GM12878 (cell line): ENCODE data around the gene SUOX. TPM values are rescaled to one million over a fixed set of nuclear protein-coding genes. Genes with fewer than 3 reads are reported as not detected.

Experiments
- ASH2L ChIP-seq: fragments of 300-600, 200-600 bp; sonication (generic); IDR thresholded peaks from 2 replicates; pipeline ENCODE4 v1.6.1; 2017; ENCODE audit warnings: low read depth, mild to moderate bottlenecking, borderline replicate concordance
- ATF3 ChIP-seq: IDR thresholded peaks from 2 replicates; pipeline ENCODE4 v1.6.1; 2011; ENCODE audit warnings: low read depth, mild to moderate bottlenecking, low read length, moderate library complexity, borderline replicate concordance; ENCODE audit errors: extremely low read depth
- BCL3 ChIP-seq: IDR thresholded peaks from 2 replicates; pipeline ENCODE4 v1.6.1; 2011; ENCODE audit warnings: borderline replicate concordance, low read depth, mild to moderate bottlenecking, moderate library complexity, low read length; ENCODE audit not compliant: insufficient read depth, poor library complexity, severe bottlenecking
- BCLAF1 ChIP-seq: fragments of 450-650 bp; IDR thresholded peaks from 2 replicates; pipeline ENCODE4 v1.6.1; 2017; ENCODE audit warnings: antibody characterized with exemption, mild to moderate bottlenecking, moderate library complexity
- BHLHE40 ChIP-seq, 2 experiments: fragments of 450-650 bp in 1 of 2; IDR thresholded peaks; 2 replicates each; pipeline ENCODE4 v1.6.1; 2011 to 2017; ENCODE audit warnings: low read depth in 2 of 2, borderline replicate concordance in 1 of 2, improper control_type of control experiment in 1 of 2, low read length in 1 of 2, mild to moderate bottlenecking in 1 of 2
- BMI1 ChIP-seq: fragments of 450-650 bp; IDR thresholded peaks from 2 replicates; pipeline ENCODE4 v1.6.1; 2016; ENCODE audit warnings: mild to moderate bottlenecking, moderate library complexity, borderline replicate concordance
- CREB1 ChIP-seq: IDR thresholded peaks from 2 replicates; pipeline ENCODE4 v1.6.1; 2012; ENCODE audit warnings: low read depth, mild to moderate bottlenecking, inconsistent platforms
- CTCF ChIP-seq, 3 experiments: IDR thresholded peaks in 2 of 3; conservative IDR thresholded peaks in 1 of 3; 2 replicates each; pipeline ENCODE4 v1.5.1; 2011; ENCODE audit warnings: low read depth in 3 of 3, low read length in 3 of 3, mild to moderate bottlenecking in 3 of 3, control low read depth in 2 of 3, moderate library complexity in 2 of 3, inconsistent platforms in 1 of 3, mixed read lengths in 1 of 3; ENCODE audit not compliant: control insufficient read depth in 2 of 3, insufficient read depth in 1 of 3; ENCODE audit errors: extremely low read depth in 1 of 3
- EZH2 ChIP-seq: IDR thresholded peaks from 2 replicates; pipeline ENCODE4 v1.6.1; 2012; ENCODE audit warnings: low read depth, mild to moderate bottlenecking, control low read depth, inconsistent platforms, low read length, borderline replicate concordance; ENCODE audit not compliant: control insufficient read depth
- HDGF ChIP-seq: fragments of 450-650 bp; IDR thresholded peaks from 2 replicates; pipeline ENCODE4 v1.6.1; 2016; ENCODE audit warnings: antibody characterized with exemption
- MLLT1 ChIP-seq: fragments of 450-650 bp; IDR thresholded peaks from 2 replicates; pipeline ENCODE4 v1.6.1; 2016; ENCODE audit warnings: mild to moderate bottlenecking
- MTA2 ChIP-seq: fragments of 450-650 bp; IDR thresholded peaks from 2 replicates; pipeline ENCODE4 v1.6.1; 2016; ENCODE audit warnings: low read depth, mild to moderate bottlenecking, moderate library complexity
- RAD51 ChIP-seq: fragments of 450-650 bp; IDR thresholded peaks from 2 replicates; pipeline ENCODE4 v1.6.1; 2016; ENCODE audit warnings: moderate library complexity, mild to moderate bottlenecking, inconsistent platforms
- RELB ChIP-seq: fragments of 450-650 bp; IDR thresholded peaks from 2 replicates; pipeline ENCODE4 v1.6.1; 2017; ENCODE audit warnings: low read depth, mild to moderate bottlenecking, moderate library complexity
- SMARCA5 ChIP-seq: fragments of 450-650 bp; IDR thresholded peaks from 2 replicates; pipeline ENCODE4 v1.6.1; 2017; ENCODE audit warnings: mild to moderate bottlenecking
- TCF12 ChIP-seq: IDR thresholded peaks from 2 replicates; pipeline ENCODE4 v1.6.1; 2011; ENCODE audit warnings: low read depth, mild to moderate bottlenecking, low read length
- ZBED1 ChIP-seq: IDR thresholded peaks from 2 replicates; pipeline ENCODE4 v1.6.1; 2016; ENCODE audit warnings: borderline replicate concordance
- polyA plus RNA-seq, 11 experiments: library from polyadenylated mRNA; depleted of rRNA in 4 of 11; unstranded in 6 of 11; stranded (reverse) in 5 of 11; fragments of >200 nt; fragmentation: Nextera tagmentation in 4 of 11; fragmentation: Illumina TruSeq in 1 of 11; extraction: Ambion mirVana in 4 of 11; extraction: Trizol in 1 of 11; gene quantifications; 1 replicate in 1 of 11; 2 replicates in 10 of 11; pipeline versions ENCODE4 v1.2.1 to v1.2.3, GENCODE V29; 2011 to 2016; ENCODE audit warnings: inconsistent platforms in 2 of 11, missing spikeins in 2 of 11, low read depth in 1 of 11
- total RNA-seq, 4 experiments: library from RNA; depleted of rRNA in 3 of 4; stranded (reverse); fragments of >200 nt in 3 of 4; fragmentation: Illumina TruSeq in 1 of 4; extraction: Trizol in 1 of 4; gene quantifications; 2 replicates each; pipeline versions ENCODE4 v1.2.1 to v1.2.3, GENCODE V29; 2013 to 2021

SUOX gene
- total and polyA plus RNA-seq, 10 of the 15 experiments (the other 5 are each of a cell fraction or from before 2014, with no cell fraction given) = 5.1 to 18.8 (median 13.4) TPM

- TF ChIP-seq ATF3 = no peak
- no peak for TF ChIP-seq TCF12
- no peak for TF ChIP-seq RAD51
- no peak for TF ChIP-seq BMI1
- TF ChIP-seq BCL3 = no peak
- TF ChIP-seq ASH2L = no peak
- no peak for TF ChIP-seq RELB
- no peak for TF ChIP-seq EZH2
- peak; percentile 74 for TF ChIP-seq MLLT1
- TF ChIP-seq ZBED1 = no peak
- TF ChIP-seq CTCF (IDR thresholded peaks at IDR 0.05 in 2 of 3, conservative IDR thresholded peaks at IDR 0.05 in 1 of 3; ENCODE audit: control insufficient read depth in 2 of 3, extremely low read depth in 1 of 3, insufficient read depth in 1 of 3, low read depth in 3 of 3, low read length in 3 of 3) = peak; percentile 76 to 91 (median 79)
- no peak for TF ChIP-seq BCLAF1
- TF ChIP-seq CREB1 = no peak
- TF ChIP-seq BHLHE40 (IDR thresholded peaks at IDR 0.05; ENCODE audit: borderline replicate concordance in 1 of 2, low read depth in 2 of 2, low read length in 1 of 2) = no peak
- TF ChIP-seq HDGF = no peak
- 0 out of 2 replicates have a peak, but pooled peaks have one; percentile 34 for TF ChIP-seq SMARCA5
- no peak for TF ChIP-seq MTA2
Measured at GRCh38 chr12:55996201-55996714, 818 bp upstream of the SUOX start (continued).
